HepG2 (cell line): ENCODE data around the gene EEFSEC. TPM values are rescaled to one million over a fixed set of nuclear protein-coding genes. Genes with fewer than 3 reads are reported as not detected.

Experiments used
- ATAC-seq: fragments of 200-7000 bp; cut with Tn5 transposase; 3 replicates; pipeline ENCODE4 v1.9.1; 2020; ENCODE audit warnings: mild to moderate bottlenecking, moderate library complexity
- BruUV-seq: library from RNA; stranded (reverse); fragments of 400-500 nt; replicated peaks from 2 replicates; lab custom pipeline; 2021; lab: Mats Ljungman, UMichigan
- CTCF ChIA-PET: fragments of 300-600 bp; formaldehyde crosslinking; extraction: SDS; loops from one replicate; lab custom pipeline; 2021; ENCODE audit warnings: low total read pairs, inconsistent platforms, low intra/inter-chr PET ratio; lab: Yijun Ruan, JAX
- POLR2A ChIA-PET: fragments of 350-600 bp; sonication (Branson Sonifier 250); formaldehyde crosslinking; loops from one replicate; lab custom pipeline; 2020; ENCODE audit warnings: antibody characterized with exemption, inconsistent platforms; lab: Yijun Ruan, JAX
- DNase-seq: peaks from one replicate; pipeline ENCODE4 v3.0.0-alpha.2; 2015; ENCODE audit warnings: low spot score
- FAIRE-seq: peaks from 3 replicates; lab custom pipeline; 2011; peaks lifted over from hg19 to GRCh38; lab: Jason Lieb, UNC
- H2AFZ ChIP-seq: one replicate; pipeline ENCODE4 v1.6.1; 2011; ENCODE audit warnings: low read length, inconsistent platforms
- H3K27ac ChIP-seq: fragments of 300-600 bp; 3 replicates; pipeline ENCODE4 v1.8.0; 2011; ENCODE audit warnings: mixed run types, mild to moderate bottlenecking, mixed read lengths, low read length, inconsistent platforms; ENCODE audit not compliant: insufficient read depth; ENCODE audit errors: extremely low read length
- H3K27me3 ChIP-seq, 2 experiments: fragments of 200-600 bp in 1 of 2; 2 replicates in 1 of 2; 3 replicates in 1 of 2; pipeline versions ENCODE4 v1.6.0 to v1.8.0; 2011; ENCODE audit warnings: low read length in 2 of 2, mild to moderate bottlenecking in 2 of 2, moderate library complexity in 2 of 2, inconsistent platforms in 1 of 2; ENCODE audit not compliant: insufficient read depth in 2 of 2, control insufficient read depth in 1 of 2
- H3K36me3 ChIP-seq, 2 experiments: fragments of 200-600 bp in 1 of 2; replicated peaks in 1 of 2; 2 replicates in 1 of 2; 3 replicates in 1 of 2; pipeline versions ENCODE4 v1.5.1 to v1.8.0; 2011; ENCODE audit warnings: low read length in 2 of 2, inconsistent platforms in 1 of 2; ENCODE audit not compliant: insufficient read depth in 2 of 2, control insufficient read depth in 1 of 2
- H3K4me1 ChIP-seq: 2 replicates; pipeline ENCODE4 v1.5.1; 2012; ENCODE audit warnings: low read length, inconsistent platforms; ENCODE audit not compliant: insufficient read depth
- H3K4me2 ChIP-seq: 2 replicates; pipeline ENCODE4 v1.6.0; 2011; ENCODE audit warnings: low read depth, low read length, inconsistent platforms
- H3K4me3 ChIP-seq, 3 experiments: fragments of 200-600 bp in 1 of 3; sonication (generic), shearing (Covaris generic) in 1 of 3; replicated peaks in 1 of 3; 2 replicates each; pipeline ENCODE4 v1.5.1; 2011 to 2016; ENCODE audit warnings: low read length in 3 of 3, inconsistent platforms in 2 of 3, low read depth in 2 of 3, mild to moderate bottlenecking in 2 of 3, control low read depth in 1 of 3, mixed read lengths in 1 of 3; ENCODE audit not compliant: insufficient read depth in 1 of 3
- H3K79me2 ChIP-seq: one replicate; pipeline ENCODE4 v1.6.1; 2011; ENCODE audit warnings: low read length, inconsistent platforms; ENCODE audit not compliant: insufficient read depth
- H3K9ac ChIP-seq: 2 replicates; pipeline ENCODE4 v1.6.0; 2011; ENCODE audit warnings: mild to moderate bottlenecking, low read depth, low read length, inconsistent platforms; ENCODE audit not compliant: insufficient read depth
- H3K9me3 ChIP-seq: 2 replicates; pipeline ENCODE4 v1.5.1; 2012; ENCODE audit warnings: mild to moderate bottlenecking, low read length
- H4K20me1 ChIP-seq: 2 replicates; pipeline ENCODE4 v1.6.0; 2011; ENCODE audit warnings: inconsistent platforms, mild to moderate bottlenecking, low read length, moderate library complexity; ENCODE audit not compliant: insufficient read depth
- FOXJ3 ChIP-seq: sonication (generic); formaldehyde crosslinking; IDR thresholded peaks from 2 replicates; pipeline ENCODE4 v1.4.0; 2020; ENCODE audit warnings: missing genetic modification reagents, mild to moderate bottlenecking, borderline replicate concordance
- IRX3 ChIP-seq: sonication (generic); formaldehyde crosslinking; IDR thresholded peaks from 2 replicates; pipeline ENCODE4 v1.8.1; 2023; ENCODE audit warnings: mild to moderate bottlenecking, low read depth, missing genetic modification reagents, borderline replicate concordance
- RFX5 ChIP-seq: IDR thresholded peaks from 2 replicates; pipeline ENCODE4 v1.6.1; 2011; ENCODE audit warnings: low read depth, low read length, improper control_type of control experiment
- ZFY ChIP-seq: sonication (generic); formaldehyde crosslinking; IDR thresholded peaks from 2 replicates; pipeline ENCODE4 v1.4.0; 2020; ENCODE audit warnings: missing genetic modification reagents
- ZNF768 ChIP-seq: sonication (generic); formaldehyde crosslinking; IDR thresholded peaks from 2 replicates; pipeline ENCODE4 v1.4.0; 2020; ENCODE audit warnings: missing genetic modification reagents
- ZSCAN31 ChIP-seq: sonication (generic); formaldehyde crosslinking; IDR thresholded peaks from 2 replicates; pipeline ENCODE4 v1.5.0; 2020; ENCODE audit warnings: low read depth, mild to moderate bottlenecking, missing genetic modification reagents
- WGBS: methylation state at CpG from one replicate; pipeline ENCODE4 v1.1.6; 2017; ENCODE audit warnings: low lambda C conversion rate; 5-methylcytosine and 5-hydroxymethylcytosine counted together
- in situ Hi-C: cut with HindIII; loops from 2 replicates; pipeline ENCODE4 v1.10.0; 2017; ENCODE audit warnings: low pct_unique_long_range_greater_than_20kb; ENCODE audit not compliant: extremely low pct_ligation_motif_present
- intact Hi-C: fragments of 100-400 bp; cut with micrococcal nuclease; formaldehyde crosslinking; loops from one replicate; pipeline ENCODE4 v1.10.0; 2022; ENCODE audit not compliant: unreplicated experiment
- polyA plus RNA-seq, 8 experiments: library from polyadenylated mRNA; depleted of rRNA in 3 of 8; stranded (reverse) in 7 of 8; unstranded in 1 of 8; fragments of >200 nt; fragmentation: Illumina TruSeq in 4 of 8; extraction: Trizol in 4 of 8; gene quantifications; 2 replicates each; pipeline versions ENCODE4 v1.2.1 to v1.2.3, GENCODE V29; 2011 to 2016; ENCODE audit warnings: low read depth in 4 of 8, missing spikeins in 1 of 8, mixed read lengths in 1 of 8; ENCODE audit not compliant: insufficient read depth in 1 of 8
- total RNA-seq, 5 experiments: library from RNA; depleted of rRNA; stranded (reverse); fragments of >200 nt; fragmentation: Illumina TruSeq; extraction: Trizol; gene quantifications; 2 replicates each; pipeline ENCODE4 v1.2.3, GENCODE V29; 2016; ENCODE audit warnings: low read depth in 1 of 5
- TF ChIP-seq, protein P1 (sequence below): sonication (generic); formaldehyde crosslinking; IDR thresholded peaks from 2 replicates; pipeline ENCODE4 v1.4.0; 2020; ENCODE audit warnings: mild to moderate bottlenecking, missing genetic modification reagents
- TF ChIP-seq, protein P2 (sequence below): sonication (generic); formaldehyde crosslinking; IDR thresholded peaks from 2 replicates; pipeline ENCODE4 v1.5.0; 2020; ENCODE audit warnings: mild to moderate bottlenecking, missing genetic modification reagents
- TF ChIP-seq, protein P3 (sequence below): sonication (generic); formaldehyde crosslinking; IDR thresholded peaks from 2 replicates; pipeline ENCODE4 v1.5.1; 2020; ENCODE audit warnings: missing genetic modification reagents, mild to moderate bottlenecking, borderline replicate concordance

The EEFSEC gene
- total and polyA plus RNA-seq, 2 of the 13 experiments (the other 11 are each of a cell fraction or from before 2014, with no cell fraction given), result 6.4 to 24.2 TPM

DNA sequence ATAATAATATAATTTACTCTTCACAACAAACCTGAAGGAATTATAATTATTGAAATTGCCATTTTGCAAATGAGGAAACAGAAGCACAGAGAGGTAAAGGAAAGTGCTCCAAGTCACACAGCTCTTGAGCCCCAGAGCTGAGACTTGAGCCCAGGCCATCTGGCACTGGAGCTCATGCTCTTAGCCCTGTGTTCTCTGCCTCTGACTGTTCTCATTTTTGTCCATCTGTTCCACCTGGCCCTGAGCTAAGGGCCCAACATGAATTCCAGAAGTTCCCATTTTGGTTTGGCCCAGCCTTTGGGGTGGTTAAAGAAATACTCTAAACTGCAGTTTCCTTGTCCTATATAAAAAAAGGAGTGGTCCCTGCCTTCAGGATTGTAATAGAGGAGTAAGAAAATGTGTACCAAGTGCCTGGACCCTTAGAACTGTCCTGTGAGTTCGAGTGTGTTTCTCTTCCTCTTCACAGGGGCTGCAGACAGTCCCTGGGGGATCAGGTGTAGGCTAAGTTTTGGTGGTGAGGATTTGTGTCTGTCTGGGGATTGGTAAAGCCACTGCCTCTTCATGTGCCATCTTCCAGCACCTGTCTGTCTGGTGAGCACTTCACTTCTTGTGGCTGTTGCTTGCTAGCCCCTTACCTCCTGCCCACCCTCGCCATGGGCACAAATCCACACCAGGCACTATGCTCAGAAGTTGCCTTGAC is 221.6 kb downstream of the EEFSEC start:
- ChIA-PET POLR2A (no interaction called here), CTCF (no interaction called here)
- peaks cover 14 to 45% of the 10 kb centered on the region in 2 experiments; a peak in 4 of 5 replicates for H3K36me3 ChIP-seq
- no peak overlapping the region for H3K4me3 ChIP-seq
- in situ Hi-C loops, result no loop called here
- no peak for DNase-seq
- no peak overlapping the region for H3K4me2 ChIP-seq
- FAIRE-seq, result no peak
- TF ChIP-seq FOXJ3 (CRISPR knock-in tag) (no peak), ZNF768 (CRISPR knock-in tag) (peak; percentile 26; the same call in 1 of the 2 replicates), ZSCAN31 (no peak), RFX5 (no peak), ZFY (CRISPR knock-in tag) (no peak), IRX3 (CRISPR knock-in tag) (no peak)
- TF ChIP-seq, protein P1, sequence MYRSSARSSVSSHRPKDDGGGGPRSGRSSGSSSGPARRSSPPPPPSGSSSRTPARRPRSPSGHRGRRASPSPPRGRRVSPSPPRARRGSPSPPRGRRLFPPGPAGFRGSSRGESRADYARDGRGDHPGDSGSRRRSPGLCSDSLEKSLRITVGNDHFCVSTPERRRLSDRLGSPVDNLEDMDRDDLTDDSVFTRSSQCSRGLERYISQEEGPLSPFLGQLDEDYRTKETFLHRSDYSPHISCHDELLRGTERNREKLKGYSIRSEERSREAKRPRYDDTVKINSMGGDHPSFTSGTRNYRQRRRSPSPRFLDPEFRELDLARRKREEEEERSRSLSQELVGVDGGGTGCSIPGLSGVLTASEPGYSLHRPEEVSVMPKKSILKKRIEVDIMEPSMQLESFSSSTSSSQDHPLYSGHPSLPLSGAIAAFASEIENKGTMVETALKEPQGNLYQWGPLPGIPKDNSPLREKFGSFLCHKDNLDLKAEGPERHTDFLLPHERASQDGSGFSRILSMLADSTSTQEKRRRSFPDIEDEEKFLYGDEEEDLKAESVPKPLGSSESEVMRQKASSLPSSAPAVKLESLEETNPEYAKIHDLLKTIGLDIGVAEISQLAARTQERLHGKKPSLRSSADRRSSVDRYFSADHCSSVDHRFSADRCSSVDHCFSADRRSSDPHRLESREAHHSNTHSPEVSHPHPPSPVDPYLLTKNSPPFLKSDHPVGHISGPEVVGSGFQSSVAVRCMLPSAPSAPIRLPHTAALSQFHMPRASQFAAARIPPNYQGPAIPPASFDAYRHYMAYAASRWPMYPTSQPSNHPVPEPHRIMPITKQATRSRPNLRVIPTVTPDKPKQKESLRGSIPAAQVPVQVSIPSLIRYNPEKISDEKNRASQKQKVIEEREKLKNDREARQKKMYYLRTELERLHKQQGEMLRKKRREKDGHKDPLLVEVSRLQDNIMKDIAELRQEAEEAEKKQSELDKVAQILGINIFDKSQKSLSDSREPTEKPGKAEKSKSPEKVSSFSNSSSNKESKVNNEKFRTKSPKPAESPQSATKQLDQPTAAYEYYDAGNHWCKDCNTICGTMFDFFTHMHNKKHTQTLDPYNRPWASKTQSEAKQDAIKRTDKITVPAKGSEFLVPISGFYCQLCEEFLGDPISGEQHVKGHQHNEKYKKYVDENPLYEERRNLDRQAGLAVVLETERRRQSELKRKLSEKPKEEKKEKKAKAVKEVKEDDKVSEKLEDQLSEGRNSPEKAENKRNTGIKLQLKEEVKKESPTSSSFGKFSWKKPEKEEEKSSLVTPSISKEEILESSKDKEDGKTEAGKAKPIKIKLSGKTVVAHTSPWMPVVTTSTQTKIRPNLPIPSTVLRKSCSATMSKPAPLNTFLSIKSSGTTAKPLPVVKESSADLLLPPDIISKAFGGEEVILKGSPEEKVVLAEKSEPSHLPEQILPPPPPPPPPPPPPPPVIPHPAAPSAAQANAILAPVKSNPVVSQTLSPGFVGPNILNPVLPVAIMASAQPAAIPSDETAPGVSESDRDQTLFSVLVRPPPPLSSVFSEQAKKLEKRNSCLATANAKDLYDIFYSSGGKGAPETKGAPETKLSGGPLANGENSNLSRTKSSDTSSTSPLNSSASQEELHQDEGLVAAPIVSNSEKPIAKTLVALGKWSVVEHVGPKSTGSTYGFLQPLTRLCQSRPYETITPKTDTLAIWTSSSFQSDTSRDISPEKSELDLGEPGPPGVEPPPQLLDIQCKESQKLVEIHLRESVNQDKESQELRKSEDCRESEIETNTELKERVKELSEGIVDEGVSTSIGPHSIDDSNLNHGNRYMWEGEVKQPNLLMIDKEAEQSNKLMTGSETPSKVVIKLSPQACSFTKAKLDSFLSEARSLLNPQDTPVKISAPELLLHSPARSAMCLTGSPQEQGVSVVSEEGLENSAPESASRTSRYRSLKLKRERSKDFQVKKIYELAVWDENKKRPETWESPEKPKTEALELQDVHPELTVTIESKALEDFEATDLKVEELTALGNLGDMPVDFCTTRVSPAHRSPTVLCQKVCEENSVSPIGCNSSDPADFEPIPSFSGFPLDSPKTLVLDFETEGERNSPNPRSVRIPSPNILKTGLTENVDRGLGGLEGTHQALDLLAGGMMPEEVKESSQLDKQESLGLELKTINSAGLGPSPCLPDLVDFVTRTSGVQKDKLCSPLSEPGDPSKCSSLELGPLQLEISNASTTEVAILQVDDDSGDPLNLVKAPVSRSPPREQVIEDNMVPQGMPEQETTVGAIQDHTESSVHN (CRISPR knock-in tag), result no peak
- TF ChIP-seq, protein P2, sequence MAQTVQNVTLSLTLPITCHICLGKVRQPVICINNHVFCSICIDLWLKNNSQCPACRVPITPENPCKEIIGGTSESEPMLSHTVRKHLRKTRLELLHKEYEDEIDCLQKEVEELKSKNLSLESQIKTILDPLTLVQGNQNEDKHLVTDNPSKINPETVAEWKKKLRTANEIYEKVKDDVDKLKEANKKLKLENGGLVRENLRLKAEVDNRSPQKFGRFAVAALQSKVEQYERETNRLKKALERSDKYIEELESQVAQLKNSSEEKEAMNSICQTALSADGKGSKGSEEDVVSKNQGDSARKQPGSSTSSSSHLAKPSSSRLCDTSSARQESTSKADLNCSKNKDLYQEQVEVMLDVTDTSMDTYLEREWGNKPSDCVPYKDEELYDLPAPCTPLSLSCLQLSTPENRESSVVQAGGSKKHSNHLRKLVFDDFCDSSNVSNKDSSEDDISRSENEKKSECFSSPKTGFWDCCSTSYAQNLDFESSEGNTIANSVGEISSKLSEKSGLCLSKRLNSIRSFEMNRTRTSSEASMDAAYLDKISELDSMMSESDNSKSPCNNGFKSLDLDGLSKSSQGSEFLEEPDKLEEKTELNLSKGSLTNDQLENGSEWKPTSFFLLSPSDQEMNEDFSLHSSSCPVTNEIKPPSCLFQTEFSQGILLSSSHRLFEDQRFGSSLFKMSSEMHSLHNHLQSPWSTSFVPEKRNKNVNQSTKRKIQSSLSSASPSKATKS, result no peak
- TF ChIP-seq, protein P3, sequence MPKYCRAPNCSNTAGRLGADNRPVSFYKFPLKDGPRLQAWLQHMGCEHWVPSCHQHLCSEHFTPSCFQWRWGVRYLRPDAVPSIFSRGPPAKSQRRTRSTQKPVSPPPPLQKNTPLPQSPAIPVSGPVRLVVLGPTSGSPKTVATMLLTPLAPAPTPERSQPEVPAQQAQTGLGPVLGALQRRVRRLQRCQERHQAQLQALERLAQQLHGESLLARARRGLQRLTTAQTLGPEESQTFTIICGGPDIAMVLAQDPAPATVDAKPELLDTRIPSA (CRISPR knock-in tag), result no peak
- intact Hi-C loops, result no loop called here
- H3K9me3 ChIP-seq, result no peaks in the 10 kb centered on the region
- no peak overlapping the region for H2AFZ ChIP-seq
- WGBS, result 91% methylated on average over 2 of the region's 2 CpGs
- no peak overlapping the region for H3K27ac ChIP-seq
- ATAC-seq, result no peak
- H3K4me1 ChIP-seq, result peaks cover 11% of the 10 kb centered on the region
- H3K79me2 ChIP-seq, result no peaks in the 10 kb centered on the region
- no TSS peak for BruUV-seq
- H4K20me1 ChIP-seq, result no peaks in the 10 kb centered on the region
- no peaks in the 10 kb centered on the region for H3K27me3 ChIP-seq
- no peak overlapping the region for H3K9ac ChIP-seq
